Calu3 (cell line): ENCODE data around the gene FOXP1. TPM values are rescaled to one million over a fixed set of nuclear protein-coding genes. Genes with fewer than 3 reads are reported as not detected.
A peak's percentile ranks its signal among the peaks of the same experiment; 100 is the strongest.

Source experiments
- BruUV-seq: library from RNA; stranded (reverse); fragments of 400-500 nt; replicated peaks from 2 replicates; lab custom pipeline; 2021; lab: Mats Ljungman, UMichigan
- CTCF ChIA-PET: fragments of 300-600 bp; sonication (Branson Sonifier 250); formaldehyde crosslinking; loops from one replicate; lab custom pipeline; 2022; ENCODE audit warnings: antibody characterized with exemption; lab: Charles Lee
- DNase-seq: peaks from one replicate; pipeline ENCODE4 v3.0.0; 2022
- H3K27ac Mint-ChIP-seq: one replicate; pipeline ENCODE4 v1.8.0; 2022; ENCODE audit warnings: mixed read lengths; ENCODE audit not compliant: unreplicated experiment
- H3K27me3 Mint-ChIP-seq: one replicate; pipeline ENCODE4 v1.8.0; 2022; ENCODE audit warnings: mixed read lengths; ENCODE audit not compliant: unreplicated experiment
- H3K36me3 Mint-ChIP-seq: one replicate; pipeline ENCODE4 v1.8.0; 2022; ENCODE audit warnings: mild to moderate bottlenecking, moderate library complexity, mixed read lengths; ENCODE audit not compliant: insufficient read depth, unreplicated experiment
- H3K4me1 Mint-ChIP-seq: one replicate; pipeline ENCODE4 v1.8.0; 2022; ENCODE audit warnings: mild to moderate bottlenecking, low read depth, mixed read lengths; ENCODE audit not compliant: unreplicated experiment
- H3K4me3 Mint-ChIP-seq: one replicate; pipeline ENCODE4 v1.8.0; 2022; ENCODE audit warnings: mild to moderate bottlenecking, low read depth, moderate library complexity, mixed read lengths; ENCODE audit not compliant: unreplicated experiment
- H3K9me3 Mint-ChIP-seq: one replicate; pipeline ENCODE4 v1.8.0; 2022; ENCODE audit warnings: low read depth, mixed read lengths; ENCODE audit not compliant: unreplicated experiment
- CTCF ChIP-seq: fragments of 200-600 bp; IDR thresholded peaks from one replicate; pipeline ENCODE4 v1.8.0; 2022; ENCODE audit warnings: antibody characterized with exemption; ENCODE audit not compliant: unreplicated experiment
- intact Hi-C: fragments of 100-400 bp; cut with micrococcal nuclease; formaldehyde crosslinking; loops from one replicate; pipeline ENCODE4 v1.10.0; 2022; ENCODE audit not compliant: unreplicated experiment
- total RNA-seq: library from RNA; stranded (reverse); gene quantifications from 2 replicates; pipeline ENCODE4 v1.2.3, GENCODE V29; 2022

The FOXP1 gene
- total RNA-seq, 1 experiment from 2014 or later: 82.8 TPM

GRCh38 chr3:71026634-71027578, 556.6 kb downstream of the FOXP1 start:
- Mint-ChIP-seq H3K36me3 (peaks cover 6% of the 10 kb centered on the region), H3K27me3 (no peaks in the 10 kb centered on the region), H3K27ac (peak overlapping the region; percentile 96), H3K9me3 (no peaks in the 10 kb centered on the region), H3K4me3 (peak overlapping the region; percentile 2), H3K4me1 (peaks cover 47% of the 10 kb centered on the region)
- DNase-seq: no peak
- CTCF ChIA-PET: no interaction called here
- no TSS peak for BruUV-seq
- intact Hi-C loops: loop anchor here (2.0 to 5.0 kb wide), 2 partner anchors 20 to 35 kb away; no protein-coding TSS in a partner anchor
- TF ChIP-seq CTCF: no peak

GRCh38 chr3:71025516-71025915, 558.0 kb downstream of the FOXP1 start:
- Mint-ChIP-seq H3K4me3 (peak overlapping the region; percentile 26), H3K36me3 (peaks cover 6% of the 10 kb centered on the region), H3K4me1 (peaks cover 57% of the 10 kb centered on the region), H3K27me3 (no peaks in the 10 kb centered on the region), H3K9me3 (no peaks in the 10 kb centered on the region), H3K27ac (peak overlapping the region; percentile 96)
- no peak for TF ChIP-seq CTCF
- BruUV-seq: no TSS peak
- CTCF ChIA-PET: no interaction called here
- intact Hi-C loops: loop anchor here (5.0 kb wide), 1 partner anchor 37 kb away; no protein-coding TSS in a partner anchor
- no peak for DNase-seq

- BruUV-seq: no TSS peak
- intact Hi-C loops: loop anchor here (5.0 kb wide), 1 partner anchor 37 kb away; no protein-coding TSS in a partner anchor
- Mint-ChIP-seq H3K9me3 (no peaks in the 10 kb centered on the region), H3K27me3 (no peaks in the 10 kb centered on the region), H3K4me1 (peaks cover 57% of the 10 kb centered on the region), H3K36me3 (peaks cover 6% of the 10 kb centered on the region), H3K4me3 (peak overlapping the region; percentile 26), H3K27ac (peak overlapping the region; percentile 96)
- CTCF ChIA-PET: no interaction called here
- DNase-seq: no peak
- no peak for TF ChIP-seq CTCF
These were observed 558.5 kb downstream of the FOXP1 start for GRCh38 chr3:71025010-71025409.

GRCh38 chr3:71022551-71023335, 560.8 kb downstream of the FOXP1 start:
- peak; percentile 20 for DNase-seq
- H3K4me1 Mint-ChIP-seq: peaks cover 53% of the 10 kb centered on the region
- H3K27ac Mint-ChIP-seq: no peak overlapping the region
- intact Hi-C loops: no loop called here
- no peak for TF ChIP-seq CTCF
- no peaks in the 10 kb centered on the region for H3K9me3 Mint-ChIP-seq
- CTCF ChIA-PET: interaction anchor here (0.6 to 2.0 kb wide), 5 partner anchors 11 to 472 kb away, joined by 3 to 11 read pairs (median 5); no protein-coding TSS in a partner anchor
- no peak overlapping the region for H3K4me3 Mint-ChIP-seq
- no TSS peak for BruUV-seq
- H3K27me3 Mint-ChIP-seq: no peaks in the 10 kb centered on the region
- peaks cover 6% of the 10 kb centered on the region for H3K36me3 Mint-ChIP-seq
